Kidney (tissue), 14 donors: ENCODE measurements around the gene KCNH8. TPM values are rescaled to one million over a fixed set of nuclear protein-coding genes. Genes with fewer than 3 reads are reported as not detected.

Experiments used
- DNase-seq, 5 donors: peaks; one replicate each; pipeline ENCODE4 v3.0.0-alpha.2; 2013 to 2020
- FAIRE-seq: peaks from 2 replicates; lab custom pipeline; 2012; peaks lifted over from hg19 to GRCh38; lab: Jason Lieb, UNC
- H3K27ac ChIP-seq, 2 donors: one replicate each; pipeline ENCODE4 v1.7.0; 2013; ENCODE audit warnings: low read depth in 2 of 2, low read length in 2 of 2, inconsistent platforms in 1 of 2
- H3K27me3 ChIP-seq: one replicate; pipeline ENCODE4 v1.7.1; 2013; ENCODE audit warnings: low read length, inconsistent platforms; ENCODE audit not compliant: control insufficient read depth, insufficient read depth
- H3K36me3 ChIP-seq, 3 donors: one replicate each; pipeline versions ENCODE4 v1.7.0 to v1.7.1; 2013; ENCODE audit warnings: low read length in 3 of 3, control low read depth in 1 of 3, inconsistent platforms in 1 of 3; ENCODE audit not compliant: insufficient read depth in 3 of 3, control insufficient read depth in 2 of 3
- H3K4me1 ChIP-seq, 3 donors: one replicate each; pipeline versions ENCODE4 v1.7.0 to v1.7.1; 2013; ENCODE audit warnings: low read length in 3 of 3, inconsistent platforms in 1 of 3, low read depth in 1 of 3; ENCODE audit not compliant: control insufficient read depth in 2 of 3, insufficient read depth in 2 of 3
- H3K4me3 ChIP-seq, 3 donors: one replicate each; pipeline versions ENCODE4 v1.7.0 to v1.8.1; 2013; ENCODE audit warnings: low read length in 3 of 3, control low read depth in 1 of 3, inconsistent platforms in 1 of 3
- H3K9ac ChIP-seq, 3 donors: one replicate each; pipeline versions ENCODE4 v1.7.0 to v1.7.1; 2013; ENCODE audit warnings: low read length in 3 of 3, control low read depth in 1 of 3, inconsistent platforms in 1 of 3
- H3K9me3 ChIP-seq, 3 donors: one replicate each; pipeline versions ENCODE4 v1.7.0 to v1.7.1; 2013; ENCODE audit warnings: low read length in 3 of 3, control low read depth in 1 of 3, inconsistent platforms in 1 of 3; ENCODE audit not compliant: control insufficient read depth in 2 of 3, insufficient read depth in 1 of 3
- intact Hi-C: fragments of 100-400 bp; cut with DNase I; formaldehyde crosslinking; loops from one replicate; pipeline ENCODE4 v1.11.1; 2022
- polyA plus RNA-seq: library from polyadenylated mRNA; stranded (reverse); fragments of 350-450 nt; fragmentation: Illumina TruSeq; extraction: RNeasy Lipid Tissue Mini Kit (QIAGEN cat#74804); gene quantifications from one replicate; pipeline ENCODE4 v1.2.3, GENCODE V29; 2014; ENCODE audit warnings: low read depth, low replicate concordance; ENCODE audit not compliant: insufficient read depth
- total RNA-seq: library from RNA; stranded (reverse); fragmentation: NEBNext Ultra II Directional; extraction: Animal tissue kit (Norgen Biotek cat#: 25700); gene quantifications from one replicate; pipeline ENCODE4 v1.2.1, GENCODE V29; 2021
- TF ChIP-seq, protein P1 (sequence below): IDR thresholded peaks from 3 replicates; pipeline ENCODE4 v1.5.1; 2012; ENCODE audit warnings: mild to moderate bottlenecking, moderate library complexity, borderline replicate concordance; ENCODE audit not compliant: insufficient read depth; ENCODE audit errors: extremely low read depth
- donor health status: control.
- donor health status: control.
- donor health status: control.
- donor health status: control.
- donor health status: control.
- donor health status: DM: yes; HTN: yes; CAD: no.
- donor health status: Normal renal cell carcinoma (clear cell type).

Gene KCNH8
- total and polyA plus RNA-seq, 2 donors from 2014 or later, result 1.0 TPM; not detected in 1

DNA sequence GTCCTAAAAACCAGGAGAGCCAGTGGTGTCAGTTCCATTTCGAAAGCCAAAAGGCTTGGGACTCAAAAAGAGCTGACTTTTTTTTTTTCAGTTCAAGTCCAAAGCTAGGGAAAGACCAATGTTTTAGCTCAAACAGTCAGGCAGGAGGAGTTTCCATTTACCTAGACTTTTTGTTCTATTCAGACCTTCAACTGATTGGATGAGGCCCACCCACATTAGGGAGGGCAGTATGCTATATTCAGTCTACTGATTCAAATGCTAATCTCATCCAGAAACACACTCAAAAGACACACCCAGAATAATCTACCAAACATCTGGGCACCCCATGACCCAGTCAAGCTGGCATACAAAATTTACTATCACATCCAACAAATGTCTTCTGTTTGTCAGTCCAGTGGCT is 374.0 kb downstream of the KCNH8 start:
- H3K36me3 ChIP-seq, result no peaks in the 10 kb centered on the region
- H3K27me3 ChIP-seq, result no peaks in the 10 kb centered on the region
- no peaks in the 10 kb centered on the region for H3K9me3 ChIP-seq
- no peak overlapping the region for H3K4me3 ChIP-seq
- intact Hi-C loops, result no loop called here
- TF ChIP-seq, protein P1, sequence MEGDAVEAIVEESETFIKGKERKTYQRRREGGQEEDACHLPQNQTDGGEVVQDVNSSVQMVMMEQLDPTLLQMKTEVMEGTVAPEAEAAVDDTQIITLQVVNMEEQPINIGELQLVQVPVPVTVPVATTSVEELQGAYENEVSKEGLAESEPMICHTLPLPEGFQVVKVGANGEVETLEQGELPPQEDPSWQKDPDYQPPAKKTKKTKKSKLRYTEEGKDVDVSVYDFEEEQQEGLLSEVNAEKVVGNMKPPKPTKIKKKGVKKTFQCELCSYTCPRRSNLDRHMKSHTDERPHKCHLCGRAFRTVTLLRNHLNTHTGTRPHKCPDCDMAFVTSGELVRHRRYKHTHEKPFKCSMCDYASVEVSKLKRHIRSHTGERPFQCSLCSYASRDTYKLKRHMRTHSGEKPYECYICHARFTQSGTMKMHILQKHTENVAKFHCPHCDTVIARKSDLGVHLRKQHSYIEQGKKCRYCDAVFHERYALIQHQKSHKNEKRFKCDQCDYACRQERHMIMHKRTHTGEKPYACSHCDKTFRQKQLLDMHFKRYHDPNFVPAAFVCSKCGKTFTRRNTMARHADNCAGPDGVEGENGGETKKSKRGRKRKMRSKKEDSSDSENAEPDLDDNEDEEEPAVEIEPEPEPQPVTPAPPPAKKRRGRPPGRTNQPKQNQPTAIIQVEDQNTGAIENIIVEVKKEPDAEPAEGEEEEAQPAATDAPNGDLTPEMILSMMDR, result no peak
- no peak for FAIRE-seq
- H3K9ac ChIP-seq, result no peak overlapping the region
- H3K27ac ChIP-seq, result no peak overlapping the region
- no peak for DNase-seq
- H3K4me1 ChIP-seq, result no peaks in the 10 kb centered on the region

DNA sequence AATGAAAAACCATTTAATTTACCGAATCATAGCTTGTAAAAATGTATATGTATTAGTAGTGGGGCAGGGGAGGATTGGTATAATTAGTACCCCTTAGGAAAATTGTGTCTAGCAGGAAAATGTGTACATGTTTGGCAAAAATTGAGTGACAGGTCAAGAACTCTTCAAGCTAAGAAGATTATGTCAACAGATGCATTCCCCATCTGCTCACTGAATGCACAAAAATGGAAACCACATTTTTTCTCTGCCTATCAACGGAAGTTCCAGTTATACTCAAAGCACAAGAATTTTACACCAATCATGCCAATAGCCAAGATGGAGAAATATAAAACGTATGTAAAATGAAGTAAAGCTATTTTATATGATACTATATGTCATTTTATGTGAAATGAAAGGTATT is 377.8 kb downstream of the KCNH8 start:
- H3K27ac ChIP-seq, result no peak overlapping the region
- H3K4me1 ChIP-seq, result no peaks in the 10 kb centered on the region
- TF ChIP-seq, protein P1, result no peak
- no peak overlapping the region for H3K9ac ChIP-seq
- H3K27me3 ChIP-seq, result no peaks in the 10 kb centered on the region
- no peak for FAIRE-seq
- no peaks in the 10 kb centered on the region for H3K36me3 ChIP-seq
- no peaks in the 10 kb centered on the region for H3K9me3 ChIP-seq
- intact Hi-C loops, result no loop called here
- no peak overlapping the region for H3K4me3 ChIP-seq
- DNase-seq, result no peak

DNA sequence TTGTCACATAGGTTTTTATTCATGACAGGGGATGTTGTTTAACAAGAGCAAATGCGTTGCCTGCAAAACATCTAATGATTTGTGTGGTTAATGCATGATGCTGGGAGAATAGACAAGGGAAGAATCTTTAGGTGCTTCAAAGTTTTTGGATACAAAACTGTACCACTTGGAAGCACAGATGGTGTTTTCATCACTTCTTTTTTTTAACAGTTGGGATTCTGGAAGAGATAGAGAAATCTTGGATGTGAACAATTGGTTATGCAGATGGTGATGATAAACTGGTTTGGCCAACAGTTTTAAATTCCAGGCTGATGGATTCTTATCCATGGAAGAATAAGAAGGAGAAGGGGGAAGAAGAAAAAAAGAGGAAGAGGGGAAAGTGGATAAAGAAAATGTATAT is 379.4 kb downstream of the KCNH8 start:
- H3K27ac ChIP-seq, result no peak overlapping the region
- no peak overlapping the region for H3K9ac ChIP-seq
- FAIRE-seq (no peak), DNase-seq (no peak)
- H3K27me3 ChIP-seq, result no peaks in the 10 kb centered on the region
- H3K4me3 ChIP-seq, result no peak overlapping the region
- TF ChIP-seq, protein P1, result no peak
- H3K9me3 ChIP-seq, result no peaks in the 10 kb centered on the region
- H3K36me3 ChIP-seq, result no peaks in the 10 kb centered on the region
- H3K4me1 ChIP-seq, result no peaks in the 10 kb centered on the region
- intact Hi-C loops, result no loop called here

DNA sequence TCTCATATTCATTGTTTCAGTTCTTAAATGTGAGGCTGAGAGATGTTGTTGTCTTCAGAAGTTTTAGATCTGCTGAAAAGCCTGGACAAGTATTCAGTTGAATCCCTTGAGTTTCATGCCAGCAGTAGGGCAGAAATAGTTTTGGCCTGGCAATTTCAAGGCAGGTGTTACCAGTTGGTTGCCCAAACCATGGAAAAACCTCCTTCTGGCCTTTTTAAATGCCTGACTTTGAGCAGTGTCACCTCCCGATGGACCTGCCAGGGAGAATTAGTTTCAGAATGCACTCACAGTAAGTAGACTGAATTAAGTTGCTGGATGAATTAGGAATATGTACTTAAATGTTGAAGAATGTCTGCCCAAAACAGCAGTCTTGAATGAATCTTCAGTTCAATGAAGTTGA is 383.1 kb downstream of the KCNH8 start:
- Histone ChIP-seq H3K27me3 (no peaks in the 10 kb centered on the region), H3K27ac (no peak overlapping the region), H3K4me1 (no peaks in the 10 kb centered on the region), H3K9me3 (no peaks in the 10 kb centered on the region), H3K36me3 (no peaks in the 10 kb centered on the region), H3K4me3 (no peak overlapping the region), H3K9ac (no peak overlapping the region)
- intact Hi-C loops, result no loop called here
- TF ChIP-seq, protein P1, result no peak
- DNase-seq (no peak), FAIRE-seq (no peak)
